Natural killer cell treated with Interleukin-12 subunit alpha and Interleukin-12 subunit beta and Interleukin-15 and Interleukin-18, amount 100 ng/mL, for 72 hours (primary cell): Measurements from ENCODE around the gene PRKX. TPM values are rescaled to one million over a fixed set of nuclear protein-coding genes. Genes with fewer than 3 reads are reported as not detected.
"Not testable (repeated sequence)": the region's sequence is repeated elsewhere in the genome, so short reads cannot be mapped to it uniquely, and the experiment has no call there.

Experiments used
- ATAC-seq, 2 donors: fragments of 150-1000 bp; cut with Tn5 transposase in 1 of 2; sonication (Bioruptor Pico), chemical (Tn5 transposase) in 1 of 2; 2 replicates each; pipeline ENCODE4 v1.10.0; 2021
- DNase-seq: peaks from one replicate; pipeline ENCODE4 v3.0.0; 2022; ENCODE audit warnings: low spot score
- H3K27ac Mint-ChIP-seq, 2 donors: 1 replicate in 1 of 2; 2 replicates in 1 of 2; pipeline ENCODE4 v1.8.0; 2022; ENCODE audit warnings: mixed read lengths in 2 of 2, mild to moderate bottlenecking in 1 of 2, moderate library complexity in 1 of 2
- H3K27me3 Mint-ChIP-seq, 2 donors: 1 replicate in 1 of 2; 2 replicates in 1 of 2; pipeline ENCODE4 v1.8.0; 2022; ENCODE audit warnings: mixed read lengths in 2 of 2
- H3K36me3 Mint-ChIP-seq: one replicate; pipeline ENCODE4 v1.8.0; 2022; ENCODE audit warnings: mixed read lengths
- H3K4me1 Mint-ChIP-seq, 2 donors: 1 replicate in 1 of 2; 2 replicates in 1 of 2; pipeline ENCODE4 v1.8.0; 2022; ENCODE audit warnings: low read depth in 2 of 2, mixed read lengths in 2 of 2, mild to moderate bottlenecking in 1 of 2
- H3K4me3 Mint-ChIP-seq: one replicate; pipeline ENCODE4 v1.8.0; 2022; ENCODE audit warnings: mixed read lengths
- H3K9me3 Mint-ChIP-seq: 2 replicates; pipeline ENCODE4 v1.8.0; 2022; ENCODE audit warnings: mixed read lengths
- total RNA-seq, 2 donors: library from RNA; stranded (reverse); gene quantifications; one replicate each; pipeline ENCODE4 v1.2.3, GENCODE V29; 2022

The PRKX gene
- total RNA-seq, 2 donors from 2014 or later: 109 to 177 TPM

- H3K4me3 Mint-ChIP-seq: peak overlapping the region; percentile 75
- H3K4me1 Mint-ChIP-seq: peaks cover 57 to 82% of the 10 kb centered on the region in 2 donors
- ATAC-seq (peak; percentile 49 to 57), DNase-seq (no peak)
- H3K27ac Mint-ChIP-seq: peak overlapping the region; percentile 87 to 98
- H3K9me3 Mint-ChIP-seq: peaks cover 3% of the 10 kb centered on the region
- peaks cover 4% of the 10 kb centered on the region for H3K36me3 Mint-ChIP-seq
- no peaks in the 10 kb centered on the region for H3K27me3 Mint-ChIP-seq
These were observed 13.5 kb downstream of the PRKX start for GRCh38 chrX:3699821-3700381.

- no peaks in the 10 kb centered on the region for H3K36me3 Mint-ChIP-seq
- H3K27ac Mint-ChIP-seq: peak overlapping the region; percentile 36 to 98
- H3K4me1 Mint-ChIP-seq: peaks cover 56 to 76% of the 10 kb centered on the region in 2 donors
- no peak for DNase-seq
- no peak for ATAC-seq
- H3K4me3 Mint-ChIP-seq: peak overlapping the region; percentile 28
- no peaks in the 10 kb centered on the region for H3K27me3 Mint-ChIP-seq
- H3K9me3 Mint-ChIP-seq: peaks cover 3% of the 10 kb centered on the region
These were observed 15.7 kb downstream of the PRKX start for GRCh38 chrX:3697701-3698279.

- no peaks in the 10 kb centered on the region for H3K36me3 Mint-ChIP-seq
- peak; percentile 60 to 68 for ATAC-seq
- peak overlapping the region; percentile 28 for H3K4me3 Mint-ChIP-seq
- H3K4me1 Mint-ChIP-seq: peaks cover 56 to 77% of the 10 kb centered on the region in 2 donors
- no peaks in the 10 kb centered on the region for H3K27me3 Mint-ChIP-seq
- H3K9me3 Mint-ChIP-seq: peaks cover 3% of the 10 kb centered on the region
- peak overlapping the region; percentile 36 to 98 for H3K27ac Mint-ChIP-seq
- DNase-seq: no peak
These were observed 16.2 kb downstream of the PRKX start for GRCh38 chrX:3697220-3697684.

- peak overlapping the region; percentile 49 to 98 for H3K27ac Mint-ChIP-seq
- ATAC-seq: no peak
- peak overlapping the region; percentile 43 for H3K4me3 Mint-ChIP-seq
- no peaks in the 10 kb centered on the region for H3K9me3 Mint-ChIP-seq
- no peaks in the 10 kb centered on the region for H3K36me3 Mint-ChIP-seq
- peaks cover 50 to 71% of the 10 kb centered on the region in 2 donors for H3K4me1 Mint-ChIP-seq
- DNase-seq: no peak
- H3K27me3 Mint-ChIP-seq: no peaks in the 10 kb centered on the region
These were observed 17.9 kb downstream of the PRKX start for GRCh38 chrX:3695536-3695935.

GRCh38 chrX:3690140-3690539 lies 23.3 kb downstream of the PRKX start:
- no peak overlapping the region for H3K4me3 Mint-ChIP-seq
- H3K36me3 Mint-ChIP-seq: no peaks in the 10 kb centered on the region
- ATAC-seq (no peak), DNase-seq (no peak)
- no peaks in the 10 kb centered on the region for H3K27me3 Mint-ChIP-seq
- peak overlapping the region in 1 of 2 donors; percentile 76 for H3K27ac Mint-ChIP-seq
- H3K4me1 Mint-ChIP-seq: peaks cover 26 to 35% of the 10 kb centered on the region in 2 donors
- H3K9me3 Mint-ChIP-seq: no peaks in the 10 kb centered on the region

GRCh38 chrX:3683236-3683635 lies 30.2 kb downstream of the PRKX start:
- ATAC-seq, H3K27ac Mint-ChIP-seq, H3K4me3 Mint-ChIP-seq, DNase-seq, H3K27me3 Mint-ChIP-seq, H3K9me3 Mint-ChIP-seq, H3K36me3 Mint-ChIP-seq: not testable (repeated sequence)
- H3K4me1 Mint-ChIP-seq: peaks cover 27 to 41% of the 10 kb centered on the region in 2 donors

- DNase-seq (no peak), ATAC-seq (no peak)
- H3K36me3 Mint-ChIP-seq: no peaks in the 10 kb centered on the region
- H3K4me1 Mint-ChIP-seq: peaks cover 37 to 56% of the 10 kb centered on the region in 2 donors
- H3K27me3 Mint-ChIP-seq: no peaks in the 10 kb centered on the region
- H3K9me3 Mint-ChIP-seq: no peaks in the 10 kb centered on the region
- H3K27ac Mint-ChIP-seq: no peak overlapping the region
- no peak overlapping the region for H3K4me3 Mint-ChIP-seq
These were observed 33.0 kb downstream of the PRKX start for GRCh38 chrX:3680459-3680858.

GRCh38 chrX:3679669-3680068 lies 33.8 kb downstream of the PRKX start:
- H3K36me3 Mint-ChIP-seq: no peaks in the 10 kb centered on the region
- H3K4me3 Mint-ChIP-seq: no peak overlapping the region
- ATAC-seq (no peak), DNase-seq (no peak)
- no peaks in the 10 kb centered on the region for H3K27me3 Mint-ChIP-seq
- H3K27ac Mint-ChIP-seq: no peak overlapping the region
- peaks cover 31 to 57% of the 10 kb centered on the region in 2 donors for H3K4me1 Mint-ChIP-seq
- H3K9me3 Mint-ChIP-seq: no peaks in the 10 kb centered on the region

- Mint-ChIP-seq H3K27ac (peak overlapping the region; percentile 36 to 52), H3K9me3 (no peaks in the 10 kb centered on the region), H3K36me3 (peaks cover 2% of the 10 kb centered on the region), H3K4me3 (no peak overlapping the region), H3K27me3 (no peaks in the 10 kb centered on the region), H3K4me1 (peaks cover 31 to 59% of the 10 kb centered on the region in 2 donors)
- DNase-seq: no peak
- ATAC-seq: no peak
These were observed 35.1 kb downstream of the PRKX start for GRCh38 chrX:3678328-3678727.

GRCh38 chrX:3674881-3675280 lies 38.6 kb downstream of the PRKX start:
- no peak overlapping the region for H3K4me3 Mint-ChIP-seq
- ATAC-seq: no peak
- no peak for DNase-seq
- H3K4me1 Mint-ChIP-seq: peaks cover 29 to 56% of the 10 kb centered on the region in 2 donors
- no peaks in the 10 kb centered on the region for H3K9me3 Mint-ChIP-seq
- no peaks in the 10 kb centered on the region for H3K27me3 Mint-ChIP-seq
- peaks cover 10% of the 10 kb centered on the region for H3K36me3 Mint-ChIP-seq
- H3K27ac Mint-ChIP-seq: peak overlapping the region in 1 of 2 donors; percentile 56

GRCh38 chrX:3669841-3670475 lies 43.5 kb downstream of the PRKX start:
- H3K27ac Mint-ChIP-seq: no peak overlapping the region
- DNase-seq (no peak), ATAC-seq (no peak)
- H3K4me1 Mint-ChIP-seq: peaks cover 5 to 32% of the 10 kb centered on the region in 2 donors
- no peaks in the 10 kb centered on the region for H3K9me3 Mint-ChIP-seq
- H3K36me3 Mint-ChIP-seq: peaks cover 15% of the 10 kb centered on the region
- no peak overlapping the region for H3K4me3 Mint-ChIP-seq
- no peaks in the 10 kb centered on the region for H3K27me3 Mint-ChIP-seq

- DNase-seq: no peak
- Mint-ChIP-seq H3K9me3 (no peaks in the 10 kb centered on the region), H3K27ac (no peak overlapping the region), H3K4me3 (no peak overlapping the region), H3K36me3 (peaks cover 6% of the 10 kb centered on the region), H3K4me1 (peaks cover 5 to 36% of the 10 kb centered on the region in 2 donors), H3K27me3 (no peaks in the 10 kb centered on the region)
- ATAC-seq: no peak
These were observed 46.5 kb downstream of the PRKX start for GRCh38 chrX:3666975-3667374.

- peak overlapping the region in 1 of 2 donors; percentile 14 for H3K27ac Mint-ChIP-seq
- ATAC-seq: no peak
- peaks cover 12 to 51% of the 10 kb centered on the region in 2 donors for H3K4me1 Mint-ChIP-seq
These were observed 48.5 kb downstream of the PRKX start for GRCh38 chrX:3664921-3665320.

GRCh38 chrX:3663576-3664250 lies 49.7 kb downstream of the PRKX start:
- not testable (repeated sequence) for ATAC-seq, H3K9me3 Mint-ChIP-seq
- peak overlapping the region in 1 of 2 donors; percentile 14 for H3K27ac Mint-ChIP-seq

More at GRCh38 chrX:3664921-3665320, 48.5 kb downstream of the PRKX start:
- H3K36me3 Mint-ChIP-seq: peaks cover 12% of the 10 kb centered on the region
- H3K4me3 Mint-ChIP-seq: no peak overlapping the region
- no peak for DNase-seq
- no peaks in the 10 kb centered on the region for H3K9me3 Mint-ChIP-seq
- H3K27me3 Mint-ChIP-seq: no peaks in the 10 kb centered on the region

More at GRCh38 chrX:3663576-3664250, 49.7 kb downstream of the PRKX start:
- H3K27me3 Mint-ChIP-seq, H3K4me3 Mint-ChIP-seq, DNase-seq, H3K36me3 Mint-ChIP-seq: not testable (repeated sequence)
- H3K4me1 Mint-ChIP-seq: peaks cover 6 to 46% of the 10 kb centered on the region in 2 donors
